ENCODE results near the gene SPHK1.

DNA sequence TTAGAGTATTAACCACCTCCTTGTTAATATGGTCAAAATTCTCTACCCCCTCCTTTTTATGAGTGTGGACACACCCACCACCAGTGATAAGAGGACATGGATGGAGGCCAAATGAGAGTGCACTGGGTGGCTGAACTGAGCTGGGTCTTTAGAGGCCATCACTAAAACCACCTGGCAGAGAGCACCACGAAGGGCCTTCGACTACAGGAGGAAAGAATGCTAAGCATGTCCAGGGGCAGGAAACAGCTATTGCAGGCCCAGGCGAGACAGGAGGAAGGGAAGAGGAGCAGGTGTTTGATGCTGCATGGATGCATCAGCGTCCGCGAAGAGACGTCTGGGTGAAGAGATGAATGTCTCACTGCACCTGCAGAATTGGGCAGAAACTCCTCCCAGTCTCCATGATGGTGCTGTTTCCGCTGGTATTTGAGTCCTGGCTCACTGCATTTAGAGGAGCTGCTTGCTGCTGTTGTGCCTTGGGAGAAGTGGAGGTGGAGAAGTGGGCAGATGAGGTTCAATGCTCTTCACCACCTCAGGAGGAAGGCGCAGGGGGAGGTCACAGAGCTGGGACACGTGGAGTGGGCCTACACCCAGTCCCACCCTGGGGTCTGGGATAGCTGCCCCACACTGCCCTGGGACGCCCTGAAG is 33.2 kb downstream of the SPHK1 start:
- TF ChIP-seq, protein P1, sequence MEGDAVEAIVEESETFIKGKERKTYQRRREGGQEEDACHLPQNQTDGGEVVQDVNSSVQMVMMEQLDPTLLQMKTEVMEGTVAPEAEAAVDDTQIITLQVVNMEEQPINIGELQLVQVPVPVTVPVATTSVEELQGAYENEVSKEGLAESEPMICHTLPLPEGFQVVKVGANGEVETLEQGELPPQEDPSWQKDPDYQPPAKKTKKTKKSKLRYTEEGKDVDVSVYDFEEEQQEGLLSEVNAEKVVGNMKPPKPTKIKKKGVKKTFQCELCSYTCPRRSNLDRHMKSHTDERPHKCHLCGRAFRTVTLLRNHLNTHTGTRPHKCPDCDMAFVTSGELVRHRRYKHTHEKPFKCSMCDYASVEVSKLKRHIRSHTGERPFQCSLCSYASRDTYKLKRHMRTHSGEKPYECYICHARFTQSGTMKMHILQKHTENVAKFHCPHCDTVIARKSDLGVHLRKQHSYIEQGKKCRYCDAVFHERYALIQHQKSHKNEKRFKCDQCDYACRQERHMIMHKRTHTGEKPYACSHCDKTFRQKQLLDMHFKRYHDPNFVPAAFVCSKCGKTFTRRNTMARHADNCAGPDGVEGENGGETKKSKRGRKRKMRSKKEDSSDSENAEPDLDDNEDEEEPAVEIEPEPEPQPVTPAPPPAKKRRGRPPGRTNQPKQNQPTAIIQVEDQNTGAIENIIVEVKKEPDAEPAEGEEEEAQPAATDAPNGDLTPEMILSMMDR (IDR thresholded peaks at IDR 0.05) = no peak
- TF ChIP-seq POLR2A (IDR thresholded peaks at IDR 0.05) = no peak
